IPS DF 6.9 (cell line): ENCODE data around the gene CES5A.
"Not testable (repeated sequence)": the region's sequence is repeated elsewhere in the genome, so short reads cannot be mapped to it uniquely, and the experiment has no call there.

Source experiments
- DNase-seq: peaks from one replicate; pipeline ENCODE4 v3.0.0-alpha.2; 2013; ENCODE audit warnings: low read depth, low spot score
- H3K27ac ChIP-seq: one replicate; pipeline ENCODE4 v1.5.1; 2013; ENCODE audit warnings: low read length, control low read depth
- H3K27me3 ChIP-seq: 2 replicates; pipeline ENCODE4 v1.6.1; 2013; ENCODE audit warnings: mild to moderate bottlenecking, low read length; ENCODE audit not compliant: control insufficient read depth, insufficient read depth
- H3K36me3 ChIP-seq: 2 replicates; pipeline ENCODE4 v1.6.1; 2013; ENCODE audit warnings: low read length; ENCODE audit not compliant: control insufficient read depth, insufficient read depth
- H3K4me1 ChIP-seq: 2 replicates; pipeline ENCODE4 v1.6.1; 2013; ENCODE audit warnings: low read length; ENCODE audit not compliant: control insufficient read depth, insufficient read depth
- H3K4me3 ChIP-seq: 2 replicates; pipeline ENCODE4 v1.5.1; 2013; ENCODE audit warnings: mild to moderate bottlenecking, low read length
- H3K9me3 ChIP-seq: 2 replicates; pipeline ENCODE4 v1.6.1; 2013; ENCODE audit warnings: low read length, inconsistent platforms; ENCODE audit not compliant: control insufficient read depth, insufficient read depth
- WGBS: extraction: QIAGEN DNeasy Blood & Tissue Kit; methylation state at CpG from one replicate; pipeline ENCODE4 v1.1.7; 2013; ENCODE audit warnings: mixed read lengths, missing lambda C conversion rate; ENCODE audit not compliant: insufficient read length, insufficient coverage; 5-methylcytosine and 5-hydroxymethylcytosine counted together

The CES5A gene, protein sequence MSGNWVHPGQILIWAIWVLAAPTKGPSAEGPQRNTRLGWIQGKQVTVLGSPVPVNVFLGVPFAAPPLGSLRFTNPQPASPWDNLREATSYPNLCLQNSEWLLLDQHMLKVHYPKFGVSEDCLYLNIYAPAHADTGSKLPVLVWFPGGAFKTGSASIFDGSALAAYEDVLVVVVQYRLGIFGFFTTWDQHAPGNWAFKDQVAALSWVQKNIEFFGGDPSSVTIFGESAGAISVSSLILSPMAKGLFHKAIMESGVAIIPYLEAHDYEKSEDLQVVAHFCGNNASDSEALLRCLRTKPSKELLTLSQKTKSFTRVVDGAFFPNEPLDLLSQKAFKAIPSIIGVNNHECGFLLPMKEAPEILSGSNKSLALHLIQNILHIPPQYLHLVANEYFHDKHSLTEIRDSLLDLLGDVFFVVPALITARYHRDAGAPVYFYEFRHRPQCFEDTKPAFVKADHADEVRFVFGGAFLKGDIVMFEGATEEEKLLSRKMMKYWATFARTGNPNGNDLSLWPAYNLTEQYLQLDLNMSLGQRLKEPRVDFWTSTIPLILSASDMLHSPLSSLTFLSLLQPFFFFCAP

GRCh38 chr16:55875273-55875672, at the start of gene CES5A:
CES5A (minus strand) TSS chr16:55875373; CDS start chr16:55875221, 152 bp downstream.
- no peaks in the 10 kb centered on the region for H3K36me3 ChIP-seq
- no peak within 1 kb of the TSS for H3K4me3 ChIP-seq
- no CpG with 5 or more reads among the region's 2 CpGs for WGBS
- no peak within 1 kb of the TSS for H3K27ac ChIP-seq
- no peak for DNase-seq
- H3K27me3 ChIP-seq, result no peaks in the 10 kb centered on the region
- H3K9me3 ChIP-seq, result no peaks in the 10 kb centered on the region
- no peaks in the 10 kb centered on the region for H3K4me1 ChIP-seq

DNA sequence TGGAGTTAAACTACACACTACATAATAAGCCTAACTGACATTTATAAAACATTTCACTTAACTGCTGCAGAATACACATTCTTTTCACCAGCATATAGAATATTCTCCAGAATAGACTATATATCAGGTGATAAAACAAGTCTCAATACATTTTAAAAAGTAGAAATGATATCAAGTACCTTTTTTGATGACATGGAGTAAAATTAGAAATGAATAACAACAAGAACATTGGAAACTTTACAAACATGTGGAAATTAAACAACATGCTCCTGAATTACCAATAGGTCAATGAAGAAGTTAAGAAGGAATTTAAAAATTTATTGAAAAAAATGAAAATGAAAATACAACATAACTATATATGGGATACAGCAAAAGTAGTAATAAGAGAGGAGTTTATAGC, 47.5 kb upstream of the CES5A start:
- no peaks in the 10 kb centered on the region for H3K36me3 ChIP-seq
- no peak overlapping the region for H3K27ac ChIP-seq
- H3K4me3 ChIP-seq, result no peak overlapping the region
- H3K9me3 ChIP-seq, result no peaks in the 10 kb centered on the region
- H3K4me1 ChIP-seq, result no peaks in the 10 kb centered on the region
- H3K27me3 ChIP-seq, result no peaks in the 10 kb centered on the region
- no peak for DNase-seq

GRCh38 chr16:55917373-55918160, 42.4 kb upstream of the CES5A start:
- H3K27ac ChIP-seq, result no peak overlapping the region
- H3K27me3 ChIP-seq, result no peaks in the 10 kb centered on the region
- no peaks in the 10 kb centered on the region for H3K4me1 ChIP-seq
- WGBS, result no CpG with 5 or more reads among the region's 1 CpG
- no peak for DNase-seq
- H3K4me3 ChIP-seq, result no peak overlapping the region
- no peaks in the 10 kb centered on the region for H3K36me3 ChIP-seq
- no peaks in the 10 kb centered on the region for H3K9me3 ChIP-seq

GRCh38 chr16:55915096-55915827, 40.1 kb upstream of the CES5A start:
- Histone ChIP-seq H3K36me3 (no peaks in the 10 kb centered on the region), H3K27me3 (no peaks in the 10 kb centered on the region), H3K27ac (no peak overlapping the region), H3K9me3 (no peaks in the 10 kb centered on the region), H3K4me3 (no peak overlapping the region), H3K4me1 (no peaks in the 10 kb centered on the region)
- no CpG with 5 or more reads among the region's 6 CpGs for WGBS
- no peak for DNase-seq

- Histone ChIP-seq H3K36me3 (no peaks in the 10 kb centered on the region), H3K27ac (no peak overlapping the region), H3K27me3 (no peaks in the 10 kb centered on the region), H3K4me1 (no peaks in the 10 kb centered on the region), H3K9me3 (no peaks in the 10 kb centered on the region), H3K4me3 (no peak overlapping the region)
- no peak for DNase-seq
- WGBS, result no CpG with 5 or more reads among the region's 6 CpGs
Measured at GRCh38 chr16:55914383-55914782, 39.2 kb upstream of the CES5A start.

DNA sequence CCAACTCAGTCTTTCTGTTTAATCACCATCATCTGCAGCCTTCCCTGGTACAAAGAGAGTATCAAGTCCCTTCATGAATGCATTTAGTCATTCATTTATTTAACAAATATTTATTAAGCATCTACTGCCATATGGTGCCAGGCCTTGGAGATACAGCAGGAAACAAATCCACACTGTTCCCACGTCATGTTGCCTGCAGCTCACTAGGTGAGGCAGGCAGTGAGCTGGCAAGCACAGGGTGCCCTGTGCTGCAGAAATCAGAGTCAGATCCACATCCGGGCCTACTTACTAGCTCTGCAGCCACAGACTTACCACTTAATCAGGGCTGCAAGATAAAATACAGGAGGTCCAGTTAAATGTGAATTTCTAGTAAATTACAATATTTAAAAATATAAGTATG, 38.5 kb upstream of the CES5A start:
- Histone ChIP-seq H3K4me3 (no peak overlapping the region), H3K36me3 (no peaks in the 10 kb centered on the region), H3K9me3 (no peaks in the 10 kb centered on the region), H3K27ac (no peak overlapping the region), H3K27me3 (no peaks in the 10 kb centered on the region), H3K4me1 (no peaks in the 10 kb centered on the region)
- no CpG with 5 or more reads among the region's 2 CpGs for WGBS
- no peak for DNase-seq

- not testable (repeated sequence) for H3K36me3 ChIP-seq, H3K4me3 ChIP-seq, H3K4me1 ChIP-seq, H3K9me3 ChIP-seq, H3K27ac ChIP-seq, DNase-seq, H3K27me3 ChIP-seq
- WGBS, result no CpG with 5 or more reads among the region's 2 CpGs
Measured at GRCh38 chr16:55913121-55913520, 37.9 kb upstream of the CES5A start.

DNA sequence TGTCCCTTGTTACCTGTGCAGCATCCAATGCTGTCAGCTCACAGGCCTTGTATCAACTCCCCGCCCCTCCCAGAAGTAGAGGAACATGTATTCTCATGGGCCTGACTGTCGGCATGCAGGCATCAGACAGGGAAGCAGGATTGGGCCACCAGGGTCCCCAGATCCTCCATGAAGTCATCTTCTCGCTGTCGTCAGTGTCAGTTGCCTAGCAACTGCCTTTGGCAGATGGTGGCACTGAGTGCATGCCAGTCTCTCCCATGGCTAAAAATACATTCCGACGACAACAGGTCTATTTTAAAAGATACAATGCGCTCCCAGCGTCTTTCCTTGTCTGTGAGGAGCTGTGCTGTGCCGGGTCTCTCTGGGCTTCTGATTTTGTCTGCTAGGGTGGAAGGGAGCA, 36.8 kb upstream of the CES5A start:
- Histone ChIP-seq H3K27me3 (no peaks in the 10 kb centered on the region), H3K27ac (no peak overlapping the region), H3K36me3 (no peaks in the 10 kb centered on the region), H3K9me3 (no peaks in the 10 kb centered on the region), H3K4me1 (no peaks in the 10 kb centered on the region), H3K4me3 (no peak overlapping the region)
- DNase-seq, result no peak
- WGBS, result no CpG with 5 or more reads among the region's 9 CpGs

GRCh38 chr16:55911616-55912015, 36.4 kb upstream of the CES5A start:
- Histone ChIP-seq H3K27ac (no peak overlapping the region), H3K4me3 (no peak overlapping the region), H3K9me3 (no peaks in the 10 kb centered on the region), H3K36me3 (no peaks in the 10 kb centered on the region), H3K4me1 (no peaks in the 10 kb centered on the region), H3K27me3 (no peaks in the 10 kb centered on the region)
- WGBS, result no CpG with 5 or more reads among the region's 2 CpGs
- DNase-seq, result no peak

- H3K9me3 ChIP-seq, result no peaks in the 10 kb centered on the region
- H3K27ac ChIP-seq, result no peak overlapping the region
- WGBS, result no CpG with 5 or more reads among the region's 2 CpGs
Measured at GRCh38 chr16:55909876-55910275, 34.7 kb upstream of the CES5A start.

More at GRCh38 chr16:55909876-55910275, 34.7 kb upstream of the CES5A start:
- no peaks in the 10 kb centered on the region for H3K36me3 ChIP-seq
- H3K4me3 ChIP-seq, result no peak overlapping the region
- no peaks in the 10 kb centered on the region for H3K27me3 ChIP-seq
- DNase-seq, result no peak
- no peaks in the 10 kb centered on the region for H3K4me1 ChIP-seq
